ENCODE data around the gene ZFYVE28.

The ZFYVE28 gene

GRCh38 chr4:2428496-2429213 is 10.2 kb upstream of the ZFYVE28 start:
- no peak for DNase-seq (ENCODE audit: insufficient read length, low spot score)
- FAIRE-seq = no peak

GRCh38 chr4:2427383-2428334 is 9.2 kb upstream of the ZFYVE28 start:
- no peak for FAIRE-seq
- no peak for DNase-seq (ENCODE audit: insufficient read length, low spot score)

GRCh38 chr4:2426711-2427275 is 8.3 kb upstream of the ZFYVE28 start:
- no peak for DNase-seq (ENCODE audit: insufficient read length, low spot score)
- FAIRE-seq = no peak

- FAIRE-seq (no peak), DNase-seq (ENCODE audit: insufficient read length, low spot score) (no peak)
These were observed 7.6 kb upstream of the ZFYVE28 start for GRCh38 chr4:2426069-2426397.

- FAIRE-seq = no peak
- no peak for DNase-seq (ENCODE audit: insufficient read length, low spot score)
These were observed 7.1 kb upstream of the ZFYVE28 start for GRCh38 chr4:2425386-2426068.

GRCh38 chr4:2424581-2424980 is 6.1 kb upstream of the ZFYVE28 start:
- DNase-seq (ENCODE audit: insufficient read length, low spot score) (no peak), FAIRE-seq (no peak)

- no peak for FAIRE-seq
- DNase-seq (ENCODE audit: insufficient read length, low spot score) = no peak
These were observed 5.2 kb upstream of the ZFYVE28 start for GRCh38 chr4:2423695-2424094.

GRCh38 chr4:2423066-2423465 is 4.6 kb upstream of the ZFYVE28 start:
- DNase-seq (ENCODE audit: insufficient read length, low spot score) = no peak
- FAIRE-seq = no peak

- DNase-seq (ENCODE audit: insufficient read length, low spot score) (no peak), FAIRE-seq (no peak)
These were observed 3.5 kb upstream of the ZFYVE28 start for GRCh38 chr4:2421928-2422327.

- DNase-seq (ENCODE audit: insufficient read length, low spot score) (no peak), FAIRE-seq (no peak)
These were observed 1.4 kb upstream of the ZFYVE28 start for GRCh38 chr4:2419814-2420213.

GRCh38 chr4:2418650-2419571 is 466 bp upstream of the ZFYVE28 start, which contains the start of gene CFAP99:
Gene CFAP99 (plus strand): TSS chr4:2418955.
- peak; percentile 89 for FAIRE-seq

GRCh38 chr4:2417226-2417764 is 1.1 kb downstream of the ZFYVE28 start:
- no peak for DNase-seq (ENCODE audit: insufficient read length, low spot score)
- no peak for FAIRE-seq

More at GRCh38 chr4:2418650-2419571, 466 bp upstream of the ZFYVE28 start, which contains the start of gene CFAP99:
- DNase-seq (ENCODE audit: insufficient read length, low spot score) = peak; percentile 99

- DNase-seq (ENCODE audit: insufficient read length, low spot score) (no peak), FAIRE-seq (no peak)
These were observed 1.8 kb downstream of the ZFYVE28 start for GRCh38 chr4:2416564-2417225.

GRCh38 chr4:2415881-2416563 is 2.4 kb downstream of the ZFYVE28 start:
- FAIRE-seq = no peak
- no peak for DNase-seq (ENCODE audit: insufficient read length, low spot score)

- FAIRE-seq (no peak), DNase-seq (ENCODE audit: insufficient read length, low spot score) (no peak)
These were observed 3.2 kb downstream of the ZFYVE28 start for GRCh38 chr4:2415213-2415612.

GRCh38 chr4:2413821-2414610 is 4.4 kb downstream of the ZFYVE28 start:
- DNase-seq (ENCODE audit: insufficient read length, low spot score) (no peak), FAIRE-seq (no peak)

GRCh38 chr4:2412885-2413716 is 5.3 kb downstream of the ZFYVE28 start:
- DNase-seq (ENCODE audit: insufficient read length, low spot score) (peak; percentile 76), FAIRE-seq (peak; percentile 91)

All from GM19239 (cell line).